Fibroblast of lung (primary cell): Measurements from ENCODE around the gene KRTAP19-1. TPM values are rescaled to one million over a fixed set of nuclear protein-coding genes. Genes with fewer than 3 reads are reported as not detected.

ENCODE experiments used
- DNase-seq, 2 donors: peaks; one replicate each; pipeline versions ENCODE4 v3.0.0 to v3.0.0-alpha.2; 2010; ENCODE audit warnings: low read depth in 2 of 2
- H2AFZ ChIP-seq: 2 replicates; pipeline ENCODE4 v1.5.1; 2012; ENCODE audit warnings: low read length, control low read depth, inconsistent platforms
- H3K27ac ChIP-seq: 2 replicates; pipeline ENCODE4 v1.5.1; 2011; ENCODE audit warnings: low read length, control low read depth; ENCODE audit not compliant: insufficient read depth
- H3K27me3 ChIP-seq: 2 replicates; pipeline ENCODE4 v1.5.1; 2011; ENCODE audit warnings: mild to moderate bottlenecking, low read length; ENCODE audit not compliant: control insufficient read depth, insufficient read depth
- H3K36me3 ChIP-seq: 2 replicates; pipeline ENCODE4 v1.5.1; 2011; ENCODE audit warnings: low read length; ENCODE audit not compliant: control insufficient read depth, insufficient read depth
- H3K4me1 ChIP-seq: 2 replicates; pipeline ENCODE4 v1.5.1; 2011; ENCODE audit warnings: low read length; ENCODE audit not compliant: control insufficient read depth, insufficient read depth; ENCODE audit errors: extremely low read depth
- H3K4me2 ChIP-seq: 2 replicates; pipeline ENCODE4 v1.5.1; 2011; ENCODE audit warnings: low read length, control low read depth; ENCODE audit not compliant: insufficient read depth; ENCODE audit errors: extremely low read depth
- H3K4me3 ChIP-seq, 4 experiments: fragments of 200-600 bp in 1 of 4; sonication (generic) in 1 of 4; replicated peaks in 1 of 4; 2 replicates each; pipeline ENCODE4 v1.5.1; 2011 to 2016; ENCODE audit warnings: low read length in 4 of 4, low read depth in 3 of 4, mild to moderate bottlenecking in 3 of 4, control low read depth in 2 of 4, inconsistent platforms in 1 of 4, mixed read lengths in 1 of 4; ENCODE audit not compliant: insufficient read depth in 1 of 4; ENCODE audit errors: control extremely low read depth in 1 of 4
- H3K79me2 ChIP-seq: 2 replicates; pipeline ENCODE4 v1.5.1; 2012; ENCODE audit warnings: mild to moderate bottlenecking, low read length, inconsistent platforms; ENCODE audit not compliant: control insufficient read depth, insufficient read depth
- H3K9ac ChIP-seq: 2 replicates; pipeline ENCODE4 v1.5.1; 2011; ENCODE audit warnings: mild to moderate bottlenecking, low read length, control low read depth; ENCODE audit not compliant: insufficient read depth
- H3K9me3 ChIP-seq: 2 replicates; pipeline ENCODE4 v1.5.1; 2012; ENCODE audit warnings: low read depth, low read length; ENCODE audit not compliant: control insufficient read depth, insufficient read depth
- H4K20me1 ChIP-seq: 2 replicates; pipeline ENCODE4 v1.5.1; 2011; ENCODE audit warnings: low read length; ENCODE audit not compliant: control insufficient read depth, insufficient read depth; ENCODE audit errors: extremely low read depth
- EZH2 ChIP-seq: IDR thresholded peaks from 2 replicates; pipeline ENCODE4 v1.5.1; 2012; ENCODE audit warnings: low read length, control low read depth, mild to moderate bottlenecking; ENCODE audit errors: missing control alignments
- polyA plus RNA-seq, 2 donors: library from polyadenylated mRNA; depleted of rRNA in 1 of 2; stranded (reverse) in 1 of 2; unstranded in 1 of 2; fragments of >200 nt; gene quantifications; 2 replicates each; pipeline ENCODE4 v1.2.1, GENCODE V29; 2011 to 2012; ENCODE audit warnings: missing spikeins in 1 of 2
- total RNA-seq: library from RNA; depleted of rRNA; stranded (reverse); fragments of >200 nt; gene quantifications from 2 replicates; pipeline ENCODE4 v1.2.1, GENCODE V29; 2014
- TF ChIP-seq, protein P1 (sequence below), 2 donors: IDR thresholded peaks in 1 of 2; conservative IDR thresholded peaks in 1 of 2; 1 replicate in 1 of 2; 2 replicates in 1 of 2; pipeline ENCODE4 v1.5.1; 2011 to 2012; ENCODE audit warnings: low read length in 2 of 2, control low read depth in 1 of 2, inconsistent platforms in 1 of 2, low read depth in 1 of 2, mild to moderate bottlenecking in 1 of 2

Gene KRTAP19-1
- total and polyA plus RNA-seq, 2 donors (not counting 1 experiment from before 2014, with no cell fraction given): not detected

DNA sequence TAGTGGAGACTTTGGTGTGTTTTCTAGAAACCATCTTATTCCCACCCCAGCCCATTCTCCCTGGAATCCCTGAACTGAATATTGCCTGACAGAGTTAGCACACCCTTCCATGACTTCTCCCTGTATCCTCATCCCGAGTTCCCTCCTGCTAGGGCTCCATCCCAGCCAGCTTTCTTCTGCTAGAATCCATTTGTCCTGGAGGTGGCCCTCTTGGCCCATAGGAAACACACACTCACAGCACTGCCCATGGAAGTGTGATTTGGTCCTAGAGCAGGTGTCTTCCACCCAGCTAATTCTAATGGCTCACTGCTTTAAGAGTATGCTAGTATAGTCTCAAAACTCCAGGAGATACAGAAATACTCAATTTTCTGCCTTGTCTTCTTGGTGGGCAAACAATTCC is 36.0 kb downstream of the KRTAP19-1 start:
- no peak overlapping the region for H3K4me3 ChIP-seq
- no peak overlapping the region for H3K27ac ChIP-seq
- DNase-seq: no peak
- no peaks in the 10 kb centered on the region for H4K20me1 ChIP-seq
- no peaks in the 10 kb centered on the region for H3K36me3 ChIP-seq
- no peak overlapping the region for H2AFZ ChIP-seq
- H3K4me1 ChIP-seq: no peaks in the 10 kb centered on the region
- H3K9ac ChIP-seq: no peak overlapping the region
- no peak overlapping the region for H3K4me2 ChIP-seq
- TF ChIP-seq, protein P1, sequence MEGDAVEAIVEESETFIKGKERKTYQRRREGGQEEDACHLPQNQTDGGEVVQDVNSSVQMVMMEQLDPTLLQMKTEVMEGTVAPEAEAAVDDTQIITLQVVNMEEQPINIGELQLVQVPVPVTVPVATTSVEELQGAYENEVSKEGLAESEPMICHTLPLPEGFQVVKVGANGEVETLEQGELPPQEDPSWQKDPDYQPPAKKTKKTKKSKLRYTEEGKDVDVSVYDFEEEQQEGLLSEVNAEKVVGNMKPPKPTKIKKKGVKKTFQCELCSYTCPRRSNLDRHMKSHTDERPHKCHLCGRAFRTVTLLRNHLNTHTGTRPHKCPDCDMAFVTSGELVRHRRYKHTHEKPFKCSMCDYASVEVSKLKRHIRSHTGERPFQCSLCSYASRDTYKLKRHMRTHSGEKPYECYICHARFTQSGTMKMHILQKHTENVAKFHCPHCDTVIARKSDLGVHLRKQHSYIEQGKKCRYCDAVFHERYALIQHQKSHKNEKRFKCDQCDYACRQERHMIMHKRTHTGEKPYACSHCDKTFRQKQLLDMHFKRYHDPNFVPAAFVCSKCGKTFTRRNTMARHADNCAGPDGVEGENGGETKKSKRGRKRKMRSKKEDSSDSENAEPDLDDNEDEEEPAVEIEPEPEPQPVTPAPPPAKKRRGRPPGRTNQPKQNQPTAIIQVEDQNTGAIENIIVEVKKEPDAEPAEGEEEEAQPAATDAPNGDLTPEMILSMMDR (conservative IDR thresholded peaks at IDR 0.05 in 1 of 2, IDR thresholded peaks at IDR 0.05 in 1 of 2; ENCODE audit: low read depth in 1 of 2, low read length in 2 of 2): no peak
- no peak for TF ChIP-seq EZH2
- no peaks in the 10 kb centered on the region for H3K27me3 ChIP-seq
- no peaks in the 10 kb centered on the region for H3K9me3 ChIP-seq
- no peaks in the 10 kb centered on the region for H3K79me2 ChIP-seq

DNA sequence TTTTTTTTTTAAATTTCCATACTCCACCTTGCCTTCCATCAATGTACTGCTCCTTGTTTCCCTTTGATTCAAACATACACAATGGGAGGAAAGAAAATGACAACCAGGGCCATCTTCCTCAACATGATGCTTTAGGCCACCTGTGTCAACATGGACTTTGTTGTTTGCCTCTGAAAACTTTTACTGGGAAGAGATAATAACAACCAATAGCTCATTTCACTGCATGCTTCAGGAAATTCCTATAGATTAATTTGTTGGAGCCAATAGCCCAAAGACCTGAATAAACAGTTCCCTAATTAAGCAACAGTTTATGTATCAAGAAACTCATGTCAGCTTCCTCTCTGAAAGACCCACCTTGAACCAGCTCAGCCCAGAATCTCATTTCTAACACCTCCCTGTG is 36.9 kb downstream of the KRTAP19-1 start:
- Histone ChIP-seq H3K4me1 (no peaks in the 10 kb centered on the region), H2AFZ (no peak overlapping the region), H3K4me3 (no peak overlapping the region), H3K27ac (no peak overlapping the region), H3K36me3 (no peaks in the 10 kb centered on the region), H3K9me3 (no peaks in the 10 kb centered on the region), H3K27me3 (no peaks in the 10 kb centered on the region), H3K79me2 (no peaks in the 10 kb centered on the region), H4K20me1 (no peaks in the 10 kb centered on the region), H3K9ac (no peak overlapping the region), H3K4me2 (no peak overlapping the region)
- no peak for DNase-seq
- TF ChIP-seq, protein P1 (conservative IDR thresholded peaks at IDR 0.05 in 1 of 2, IDR thresholded peaks at IDR 0.05 in 1 of 2; ENCODE audit: low read depth in 1 of 2, low read length in 2 of 2): no peak
- TF ChIP-seq EZH2: no peak

DNA sequence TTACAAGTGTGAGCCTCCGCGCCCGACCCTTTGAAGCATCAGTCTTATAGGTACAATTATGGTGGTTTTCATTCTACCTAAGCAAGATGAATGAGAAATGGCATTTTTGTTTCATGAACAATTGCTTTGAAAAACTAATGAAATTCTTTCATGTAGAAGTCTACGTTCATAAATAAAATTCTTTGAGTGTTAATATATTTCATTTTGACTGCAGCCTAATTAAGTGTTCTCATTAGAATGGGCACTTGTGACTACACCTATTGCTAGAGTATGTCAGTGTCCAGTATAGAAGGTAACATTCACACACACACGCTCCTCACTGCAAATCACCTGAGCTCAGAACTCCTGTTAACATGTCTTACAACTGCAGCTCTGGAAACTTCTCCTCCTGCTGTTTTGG is 40.2 kb downstream of the KRTAP19-1 start, which contains the start of gene KRTAP15-1:
KRTAP15-1 (plus strand) TSS at position 301 of the 400 bp plus-strand sequence; CDS start at position 354, 53 bp downstream.
- H3K4me3 ChIP-seq: no peak within 1 kb of the TSS
- no peaks in the 10 kb centered on the region for H3K79me2 ChIP-seq
- no peaks in the 10 kb centered on the region for H4K20me1 ChIP-seq
- TF ChIP-seq, protein P1 (conservative IDR thresholded peaks at IDR 0.05 in 1 of 2, IDR thresholded peaks at IDR 0.05 in 1 of 2; ENCODE audit: low read depth in 1 of 2, low read length in 2 of 2): no peak
- no peak for TF ChIP-seq EZH2
- H3K4me1 ChIP-seq: no peaks in the 10 kb centered on the region
- H3K4me2 ChIP-seq: no peak within 1 kb of the TSS
- H3K9ac ChIP-seq: no peak within 1 kb of the TSS
- H3K27me3 ChIP-seq: no peaks in the 10 kb centered on the region
- no peak within 1 kb of the TSS for H2AFZ ChIP-seq
- H3K9me3 ChIP-seq: no peaks in the 10 kb centered on the region
- no peak for DNase-seq
- no peak within 1 kb of the TSS for H3K27ac ChIP-seq
- H3K36me3 ChIP-seq: no peaks in the 10 kb centered on the region
